ENCODE results near the gene KCNAB1. TPM values are rescaled to one million over a fixed set of nuclear protein-coding genes. Genes with fewer than 3 reads are reported as not detected.

KCNAB1 gene
- total and polyA plus RNA-seq, 2 of the 8 experiments (the other 6 are each of a cell fraction or from before 2014, with no cell fraction given) = 0.51 to 2.3 TPM

DNA sequence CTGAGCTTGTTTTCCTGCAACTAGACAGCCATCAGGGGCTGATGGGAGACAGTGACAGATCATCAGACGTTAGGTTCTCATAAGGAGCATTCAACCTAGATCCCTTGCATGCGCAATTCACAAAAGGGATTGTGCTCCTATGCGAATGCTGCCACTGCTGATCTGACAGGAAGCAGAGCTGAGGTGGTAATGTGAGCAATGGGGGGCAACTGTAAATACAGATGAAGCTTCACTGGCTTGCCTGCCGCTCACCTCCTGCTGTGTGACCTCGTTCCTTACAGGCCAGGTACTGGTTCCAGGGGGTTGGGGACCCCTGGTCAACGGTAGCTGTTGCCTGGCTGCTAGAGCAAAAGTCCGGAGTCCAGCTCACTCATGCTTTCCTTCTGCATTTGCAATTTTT, 26.4 kb upstream of the KCNAB1 start:
- Histone ChIP-seq H3K14ac (ENCODE audit: insufficient read length) (no peak overlapping the region), H3K4me1 (replicated peaks in 1 of 4; ENCODE audit: control insufficient read depth in 3 of 4, insufficient read depth in 4 of 4, low read length in 3 of 4) (peaks cover 0 to 5% (median under 1%) of the 10 kb centered on the region in 4 experiments; a peak in 3 of 7 replicates), H3K23me2 (ENCODE audit: low read depth, low read length) (no peaks in the 10 kb centered on the region), H3K79me2 (ENCODE audit: control insufficient read depth in 1 of 2, insufficient read depth in 2 of 2, low read length in 2 of 2) (no peaks in the 10 kb centered on the region), H2AK5ac (ENCODE audit: low read depth, low read length) (no peak overlapping the region), H3K4me3 (ENCODE audit: extremely low read depth in 1 of 4, insufficient read depth in 2 of 4, low read depth in 3 of 4, low read length in 4 of 4) (no peak overlapping the region), H3K23ac (ENCODE audit: insufficient read length) (no peak overlapping the region), H4K91ac (replicated peaks; ENCODE audit: insufficient read length, low read length) (no peak overlapping the region), H2BK5ac (ENCODE audit: low read depth, low read length) (no peak overlapping the region), H2BK15ac (ENCODE audit: low read length) (no peak overlapping the region), H2BK20ac (ENCODE audit: low read length) (no peak overlapping the region), H4K20me1 (replicated peaks in 1 of 2; ENCODE audit: control insufficient read depth in 1 of 2, insufficient read depth in 2 of 2, low read length in 2 of 2) (no peaks in the 10 kb centered on the region), H3K56ac (replicated peaks; ENCODE audit: insufficient read length, low read depth, low read length) (no peak overlapping the region), H3K27ac (ENCODE audit: low read depth, low read length) (no peak overlapping the region), H3K27me3 (replicated peaks in 1 of 4; ENCODE audit: control insufficient read depth in 3 of 4, extremely low read depth in 1 of 4, insufficient read depth in 3 of 4, low read length in 3 of 4) (no peaks in the 10 kb centered on the region), H3K4ac (replicated peaks; ENCODE audit: insufficient read length, low read depth, low read length) (no peak overlapping the region), H3K79me1 (ENCODE audit: low read depth, low read length) (no peaks in the 10 kb centered on the region), H2AFZ (ENCODE audit: low read length) (no peak overlapping the region), H3K9me3 (ENCODE audit: insufficient read depth in 2 of 2, low read depth in 1 of 2, low read length in 1 of 2) (no peaks in the 10 kb centered on the region), H3K18ac (ENCODE audit: extremely low read depth, low read length) (no peak overlapping the region), H3K9ac (replicated peaks in 1 of 4; ENCODE audit: extremely low read depth in 1 of 4, low read depth in 3 of 4, low read length in 3 of 4) (no peak overlapping the region), H3K36me3 (ENCODE audit: control insufficient read depth in 2 of 4, insufficient read depth in 4 of 4, low read length in 3 of 4) (no peaks in the 10 kb centered on the region), H2BK120ac (replicated peaks; ENCODE audit: low read depth, low read length) (no peak overlapping the region), H2BK12ac (ENCODE audit: low read depth, low read length) (no peak overlapping the region), H3K4me2 (ENCODE audit: insufficient read depth in 1 of 2, low read depth in 2 of 2, low read length in 2 of 2) (peak overlapping the region; percentile 9 to 27; a peak in 1 of 4 replicates), H4K8ac (ENCODE audit: extremely low read depth, insufficient read depth, low read length) (no peak overlapping the region), H4K5ac (ENCODE audit: insufficient read length, low read depth, low read length) (no peak overlapping the region)
- DNase-seq (ENCODE audit: low read depth in 1 of 2, low spot score in 2 of 2) = peak in 1 of 2 experiments; percentile 13
- ChIA-PET CTCF (ENCODE audit: partially characterized antibody) (interaction anchor here (0.8 to 1.9 kb wide), 4 partner anchors 10 to 368 kb away, joined by 3 to 5 read pairs (median 3); no protein-coding TSS in a partner anchor), POLR2A (ENCODE audit: partially characterized antibody) (no interaction called here)
- 0 out of 2 replicates have a peak, but pooled peaks have one; percentile 26 for TF ChIP-seq E2F6 (IDR thresholded peaks at IDR 0.05)
- TF ChIP-seq BRCA1 (IDR thresholded peaks at IDR 0.05; ENCODE audit: low read depth, low read length) = no peak
- TF ChIP-seq, protein P1, sequence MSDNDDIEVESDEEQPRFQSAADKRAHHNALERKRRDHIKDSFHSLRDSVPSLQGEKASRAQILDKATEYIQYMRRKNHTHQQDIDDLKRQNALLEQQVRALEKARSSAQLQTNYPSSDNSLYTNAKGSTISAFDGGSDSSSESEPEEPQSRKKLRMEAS (IDR thresholded peaks at IDR 0.05) = peak; percentile 20; the same call in 1 of the 2 replicates
- TF ChIP-seq RBBP5 (IDR thresholded peaks at IDR 0.05; ENCODE audit: borderline replicate concordance, low read depth, low read length) = no peak
- TF ChIP-seq TBP (IDR thresholded peaks at IDR 0.05; ENCODE audit: low read depth, low read length) = no peak
- no peak for TF ChIP-seq SP1 (IDR thresholded peaks at IDR 0.05; ENCODE audit: low read depth, low read length)
- WGBS, 2 experiments (ENCODE audit: extremely low coverage in 1 of 2, insufficient coverage in 1 of 2, insufficient read length in 1 of 2, insufficient replicate concordance in 2 of 2, low coverage in 1 of 2, low lambda C conversion rate in 2 of 2, missing lambda C conversion rate in 1 of 2) = 37% methylated on average over 7 of the region's 7 CpGs; no CpG with 5 or more reads in 1 of the 2 experiments
- peak; percentile 77 for FAIRE-seq

All from H1 (cell line).